Suprapubic skin (tissue), 4 donors: ENCODE results near the gene IQGAP2. TPM values are rescaled to one million over a fixed set of nuclear protein-coding genes. Genes with fewer than 3 reads are reported as not detected.

Experiments
- DNase-seq, 2 donors: peaks; one replicate each; pipeline ENCODE4 v3.0.0-alpha.2; 2019; ENCODE audit warnings: low spot score in 2 of 2
- H3K27ac ChIP-seq: fragments of 200-600 bp; sonication (generic); one replicate; pipeline ENCODE4 v1.5.1; 2019
- H3K27me3 ChIP-seq: fragments of 200-600 bp; sonication (generic); one replicate; pipeline ENCODE4 v1.5.1; 2019
- H3K36me3 ChIP-seq: fragments of 200-600 bp; sonication (generic); one replicate; pipeline ENCODE4 v1.5.1; 2019
- H3K4me1 ChIP-seq: fragments of 200-600 bp; sonication (generic); one replicate; pipeline ENCODE4 v1.5.1; 2019
- H3K4me3 ChIP-seq: fragments of 200-600 bp; sonication (generic); one replicate; pipeline ENCODE4 v1.5.1; 2019; ENCODE audit warnings: mild to moderate bottlenecking
- H3K9me3 ChIP-seq: fragments of 200-600 bp; sonication (generic); one replicate; pipeline ENCODE4 v1.5.1; 2019
- EP300 ChIP-seq: sonication (generic); formaldehyde crosslinking; IDR thresholded peaks from one replicate; pipeline ENCODE4 v1.6.1; 2017; ENCODE audit warnings: antibody characterized with exemption
- POLR2A ChIP-seq, 2 donors: fragments of 450-650 bp; IDR thresholded peaks; one replicate each; pipeline ENCODE4 v1.6.1; 2017; ENCODE audit warnings: antibody characterized with exemption in 2 of 2, mild to moderate bottlenecking in 2 of 2, moderate library complexity in 2 of 2
- POLR2AphosphoS5 ChIP-seq, 3 donors: sonication (generic); formaldehyde crosslinking; IDR thresholded peaks; one replicate each; pipeline ENCODE4 v1.6.1; 2017; ENCODE audit warnings: antibody characterized with exemption in 3 of 3
- WGBS: methylation state at CpG from one replicate; pipeline ENCODE4 v1.1.5; 2018; 5-methylcytosine and 5-hydroxymethylcytosine counted together
- total RNA-seq, 4 donors: library from RNA; depleted of rRNA; stranded (reverse); fragments of >200 nt; gene quantifications; one replicate each; pipeline ENCODE4 v1.1.0, GENCODE V29; 2016
- TF ChIP-seq, protein P1 (sequence below), 2 donors: fragments of 200-600 bp in 1 of 2; fragments of 450-650 bp in 1 of 2; sonication (generic) in 1 of 2; IDR thresholded peaks; one replicate each; pipeline ENCODE4 v1.5.1; 2016 to 2019; ENCODE audit warnings: antibody characterized with exemption in 2 of 2, mild to moderate bottlenecking in 1 of 2, moderate library complexity in 1 of 2

Gene IQGAP2
- total RNA-seq, 4 donors from 2014 or later = 10.1 to 49.0 (median 12.8) TPM

DNA sequence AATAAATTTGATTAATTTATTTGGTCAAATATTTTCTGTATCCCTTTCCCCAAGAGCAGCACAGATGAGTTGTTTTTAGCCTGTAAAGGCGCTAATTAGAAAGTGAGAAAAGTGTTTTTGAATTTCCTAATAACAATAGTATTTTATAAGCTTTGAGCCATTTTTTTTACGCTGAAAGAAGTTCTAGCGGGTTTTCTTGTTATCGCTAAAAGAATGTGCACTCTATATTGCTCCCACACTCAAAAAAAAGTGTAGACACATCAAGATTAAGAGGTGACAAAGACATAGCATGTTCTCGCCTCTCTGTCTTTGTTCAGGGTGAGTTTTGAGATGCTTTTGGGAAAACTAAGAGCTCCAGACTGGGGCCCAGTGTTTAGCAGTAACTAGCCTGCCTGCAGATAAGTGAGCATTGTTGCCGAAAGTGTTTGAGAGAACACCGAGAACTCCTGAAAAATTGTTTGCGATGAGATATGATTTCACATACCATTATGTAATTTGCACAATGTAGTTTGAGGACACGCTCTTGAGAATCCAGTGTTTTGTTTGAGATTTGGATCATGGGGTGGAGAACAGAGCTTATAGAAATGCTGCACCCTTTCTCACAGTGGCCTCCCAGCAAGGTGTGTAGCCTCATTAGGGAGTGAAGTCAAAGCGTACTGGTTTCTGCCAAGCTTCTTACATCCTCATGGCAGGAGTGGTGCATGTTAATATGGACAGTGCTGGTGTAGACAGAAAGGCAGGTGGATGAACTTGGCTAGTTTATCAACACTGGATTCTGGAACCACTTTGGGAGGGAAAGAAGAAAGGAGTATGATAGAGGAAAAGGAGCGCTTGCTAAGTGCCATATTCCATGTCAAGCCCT is 314.4 kb downstream of the IQGAP2 start:
- TF ChIP-seq POLR2A (IDR thresholded peaks at IDR 0.05) = no peak
- TF ChIP-seq EP300 = no peak
- TF ChIP-seq, protein P1, sequence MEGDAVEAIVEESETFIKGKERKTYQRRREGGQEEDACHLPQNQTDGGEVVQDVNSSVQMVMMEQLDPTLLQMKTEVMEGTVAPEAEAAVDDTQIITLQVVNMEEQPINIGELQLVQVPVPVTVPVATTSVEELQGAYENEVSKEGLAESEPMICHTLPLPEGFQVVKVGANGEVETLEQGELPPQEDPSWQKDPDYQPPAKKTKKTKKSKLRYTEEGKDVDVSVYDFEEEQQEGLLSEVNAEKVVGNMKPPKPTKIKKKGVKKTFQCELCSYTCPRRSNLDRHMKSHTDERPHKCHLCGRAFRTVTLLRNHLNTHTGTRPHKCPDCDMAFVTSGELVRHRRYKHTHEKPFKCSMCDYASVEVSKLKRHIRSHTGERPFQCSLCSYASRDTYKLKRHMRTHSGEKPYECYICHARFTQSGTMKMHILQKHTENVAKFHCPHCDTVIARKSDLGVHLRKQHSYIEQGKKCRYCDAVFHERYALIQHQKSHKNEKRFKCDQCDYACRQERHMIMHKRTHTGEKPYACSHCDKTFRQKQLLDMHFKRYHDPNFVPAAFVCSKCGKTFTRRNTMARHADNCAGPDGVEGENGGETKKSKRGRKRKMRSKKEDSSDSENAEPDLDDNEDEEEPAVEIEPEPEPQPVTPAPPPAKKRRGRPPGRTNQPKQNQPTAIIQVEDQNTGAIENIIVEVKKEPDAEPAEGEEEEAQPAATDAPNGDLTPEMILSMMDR (IDR thresholded peaks at IDR 0.05) = no peak
- TF ChIP-seq POLR2AphosphoS5 (IDR thresholded peaks at IDR 0.05) = no peak
- H3K27me3 ChIP-seq = no peaks in the 10 kb centered on the region
- WGBS = 66% methylated on average over 11 of the region's 11 CpGs
- no peaks in the 10 kb centered on the region for H3K9me3 ChIP-seq
- H3K36me3 ChIP-seq = no peaks in the 10 kb centered on the region
- no peak for DNase-seq
- peak overlapping the region; percentile 81 for H3K4me3 ChIP-seq
- H3K27ac ChIP-seq = no peak overlapping the region
- peaks cover 33% of the 10 kb centered on the region for H3K4me1 ChIP-seq

DNA sequence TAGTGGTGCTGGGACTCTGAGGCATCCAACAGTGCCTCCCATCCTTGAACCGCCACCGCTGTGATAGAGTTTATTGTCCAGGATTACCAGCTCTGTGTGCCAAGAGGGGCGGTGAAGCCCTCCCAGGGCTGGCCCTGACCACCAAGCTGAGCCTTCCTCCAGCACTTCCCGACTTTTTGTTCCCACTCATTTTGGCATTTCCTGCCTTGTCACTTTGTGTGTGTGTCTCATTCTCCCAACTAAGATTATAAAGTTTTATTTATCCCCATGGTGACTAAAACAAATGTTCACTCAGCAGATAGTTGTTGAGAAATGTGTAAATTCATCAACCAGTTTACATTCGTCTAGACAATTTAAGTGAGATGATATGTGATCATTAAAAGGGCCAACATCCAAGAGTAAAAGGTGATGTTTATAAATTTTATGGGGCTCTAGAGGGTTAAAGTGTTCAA is 315.3 kb downstream of the IQGAP2 start:
- no peaks in the 10 kb centered on the region for H3K27me3 ChIP-seq
- no peak overlapping the region for H3K27ac ChIP-seq
- WGBS = 72% methylated on average over 5 of the region's 5 CpGs
- H3K36me3 ChIP-seq = no peaks in the 10 kb centered on the region
- H3K9me3 ChIP-seq = no peaks in the 10 kb centered on the region
- peaks cover 33% of the 10 kb centered on the region for H3K4me1 ChIP-seq
- TF ChIP-seq POLR2AphosphoS5 (IDR thresholded peaks at IDR 0.05) = no peak
- no peak for TF ChIP-seq EP300
- TF ChIP-seq, protein P1 (IDR thresholded peaks at IDR 0.05) = no peak
- TF ChIP-seq POLR2A (IDR thresholded peaks at IDR 0.05) = no peak
- DNase-seq = no peak
- peak overlapping the region; percentile 81 for H3K4me3 ChIP-seq

DNA sequence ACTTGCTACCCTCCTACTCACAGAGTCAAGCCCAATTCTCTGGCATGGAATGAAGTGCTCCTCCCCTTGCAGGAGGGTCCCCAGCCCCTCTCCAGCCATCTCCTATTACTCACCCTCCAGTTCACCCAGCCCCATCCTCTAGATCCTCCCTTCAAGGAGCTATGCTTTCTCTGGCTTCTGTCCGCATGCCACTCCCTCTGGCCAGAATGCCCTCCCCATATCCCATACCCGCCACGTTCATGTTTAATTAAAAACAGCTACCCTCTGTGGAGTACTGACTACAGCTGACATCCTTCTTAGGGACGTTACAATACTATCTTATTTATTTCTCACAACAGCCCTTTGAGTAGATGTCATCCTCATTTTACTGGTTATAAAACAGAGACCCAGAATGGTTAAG is 315.8 kb downstream of the IQGAP2 start:
- H3K4me3 ChIP-seq = peak overlapping the region; percentile 81
- no peaks in the 10 kb centered on the region for H3K36me3 ChIP-seq
- no peak overlapping the region for H3K27ac ChIP-seq
- TF ChIP-seq, protein P1 (IDR thresholded peaks at IDR 0.05) = no peak
- TF ChIP-seq EP300 (no peak), POLR2A (IDR thresholded peaks at IDR 0.05) (no peak), POLR2AphosphoS5 (IDR thresholded peaks at IDR 0.05) (no peak)
- H3K27me3 ChIP-seq = no peaks in the 10 kb centered on the region
- no peak for DNase-seq
- H3K9me3 ChIP-seq = no peaks in the 10 kb centered on the region
- 83% methylated on average over 4 of the region's 4 CpGs for WGBS
- H3K4me1 ChIP-seq = peaks cover 33% of the 10 kb centered on the region

DNA sequence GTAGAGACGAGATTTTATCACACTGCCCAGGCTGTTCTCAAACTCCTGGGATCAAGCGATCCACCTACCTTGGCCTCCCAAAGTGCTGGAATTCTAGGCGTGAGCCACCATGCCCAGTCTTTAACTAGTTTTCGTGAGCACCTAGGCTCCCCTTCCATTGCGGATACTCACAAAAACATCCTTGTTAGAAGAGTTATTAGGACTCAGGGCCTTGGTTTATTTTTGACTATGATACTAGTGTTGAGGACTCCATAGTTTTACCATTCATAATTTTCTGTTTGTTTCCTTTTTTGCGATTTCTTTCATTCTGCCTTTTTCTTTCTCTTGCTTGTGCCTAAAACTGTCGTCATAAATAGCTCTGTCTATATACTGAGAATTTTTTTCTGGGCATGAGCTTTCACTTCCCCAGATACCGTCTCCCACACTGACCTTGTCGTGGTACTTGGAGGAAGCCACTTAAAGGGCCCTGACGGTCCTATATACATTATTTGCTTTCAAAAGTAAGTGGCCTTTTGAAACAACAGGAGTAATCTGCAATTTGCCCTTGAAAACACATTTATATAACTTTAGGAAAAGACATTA is 318.0 kb downstream of the IQGAP2 start:
- no peaks in the 10 kb centered on the region for H3K36me3 ChIP-seq
- H3K27me3 ChIP-seq = no peaks in the 10 kb centered on the region
- H3K9me3 ChIP-seq = no peaks in the 10 kb centered on the region
- no peak overlapping the region for H3K4me3 ChIP-seq
- peaks cover 21% of the 10 kb centered on the region for H3K4me1 ChIP-seq
- H3K27ac ChIP-seq = no peak overlapping the region
- no peak for DNase-seq
- TF ChIP-seq POLR2A (IDR thresholded peaks at IDR 0.05) (no peak), POLR2AphosphoS5 (IDR thresholded peaks at IDR 0.05) (no peak), EP300 (no peak)
- TF ChIP-seq, protein P1 (IDR thresholded peaks at IDR 0.05) = no peak
- 61% methylated on average over 10 of the region's 10 CpGs for WGBS

DNA sequence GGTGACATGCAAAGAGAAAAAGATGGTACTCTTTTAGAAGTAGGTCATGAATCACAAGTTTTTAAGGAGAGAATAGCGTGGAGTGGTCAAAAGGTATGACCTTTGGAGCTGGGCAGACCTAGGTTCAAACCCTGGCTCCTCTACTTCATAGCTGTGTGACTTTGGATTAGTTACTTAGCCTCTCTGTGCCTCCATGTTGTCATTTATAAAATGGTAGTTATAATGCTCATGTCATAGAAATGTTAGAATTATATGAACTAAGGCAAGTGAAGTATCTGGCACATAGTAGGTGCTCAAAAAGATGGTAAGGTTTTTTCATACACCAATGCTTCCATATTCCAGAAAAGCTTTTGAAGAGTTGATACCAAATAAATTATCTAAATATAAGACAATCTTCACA is 320.2 kb downstream of the IQGAP2 start:
- WGBS = 96% methylated on average over 1 of the region's 1 CpG
- DNase-seq = no peak
- Histone ChIP-seq H3K27ac (no peak overlapping the region), H3K4me1 (peaks cover under 1% of the 10 kb centered on the region), H3K27me3 (no peaks in the 10 kb centered on the region), H3K4me3 (no peak overlapping the region), H3K36me3 (peaks cover 2% of the 10 kb centered on the region), H3K9me3 (no peaks in the 10 kb centered on the region)
- TF ChIP-seq POLR2AphosphoS5 (IDR thresholded peaks at IDR 0.05) = no peak
- TF ChIP-seq EP300 = no peak
- TF ChIP-seq, protein P1 (IDR thresholded peaks at IDR 0.05) = no peak
- TF ChIP-seq POLR2A (IDR thresholded peaks at IDR 0.05) = no peak
